GM21723 (cell line): ENCODE results near the gene PDE11A.
A peak's percentile ranks its signal among the peaks of the same experiment; 100 is the strongest.
"Not testable (repeated sequence)": the region's sequence is repeated elsewhere in the genome, so short reads cannot be mapped to it uniquely, and the experiment has no call there.

Experiments
- ATAC-seq: cut with Tn5 transposase; IDR thresholded peaks from one replicate; pipeline ENCODE4 v1.9.1; 2021; ENCODE audit warnings: mild to moderate bottlenecking, moderate library complexity; ENCODE audit not compliant: unreplicated experiment

PDE11A gene

DNA sequence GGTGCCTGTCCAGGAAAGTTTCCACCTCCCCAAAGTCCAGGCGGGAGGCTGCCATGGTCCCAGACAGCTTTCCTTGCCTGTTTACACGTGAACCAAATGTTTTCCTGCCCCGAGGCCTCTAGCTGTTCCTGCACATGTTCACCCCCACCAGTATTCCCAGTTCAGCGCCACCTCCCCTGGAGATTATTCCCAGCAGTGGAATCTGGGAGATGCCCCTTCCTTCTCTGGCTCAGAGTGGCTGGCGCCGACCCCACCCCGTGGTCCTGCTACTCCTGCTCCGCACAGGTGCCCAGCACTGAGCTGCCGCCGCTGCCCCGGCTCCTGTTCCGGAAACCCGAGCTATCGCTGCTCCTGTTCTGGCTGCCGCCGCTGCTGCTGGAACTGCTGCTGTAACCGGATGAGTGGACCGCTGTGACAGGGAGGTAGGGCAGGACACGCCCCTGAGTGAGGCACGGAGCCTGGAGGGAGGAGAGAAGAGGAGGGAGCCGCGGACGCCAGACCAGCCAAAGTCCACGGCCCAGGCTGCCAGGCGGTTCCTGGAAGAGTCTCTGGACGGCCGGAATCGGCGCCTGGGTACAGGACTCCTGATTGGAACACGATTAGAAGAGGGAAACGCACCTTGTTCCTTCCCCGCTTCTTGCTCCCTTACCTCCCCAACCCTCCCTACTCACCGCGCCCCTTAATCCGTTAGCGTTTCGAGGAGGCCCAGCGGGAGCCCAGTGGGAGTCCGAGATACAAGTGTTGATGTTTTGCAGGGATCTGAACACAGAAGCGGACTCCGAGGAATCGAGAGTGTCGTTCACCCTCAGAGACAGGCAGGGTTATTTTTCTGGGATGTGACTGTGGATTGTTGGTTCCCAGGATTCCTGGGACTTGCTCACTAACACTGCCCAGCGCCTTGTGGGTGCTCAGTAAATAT lies at the start of gene PDE11A:
TSS of gene PDE11A (minus strand) at position 395 of the 919 bp plus-strand sequence. CDS start at position 55, 340 bp downstream.
- peak; percentile 86 for ATAC-seq

- no peak for ATAC-seq
These were observed 46.8 kb upstream of the PDE11A start for GRCh38 chr2:178119179-178119922.

DNA sequence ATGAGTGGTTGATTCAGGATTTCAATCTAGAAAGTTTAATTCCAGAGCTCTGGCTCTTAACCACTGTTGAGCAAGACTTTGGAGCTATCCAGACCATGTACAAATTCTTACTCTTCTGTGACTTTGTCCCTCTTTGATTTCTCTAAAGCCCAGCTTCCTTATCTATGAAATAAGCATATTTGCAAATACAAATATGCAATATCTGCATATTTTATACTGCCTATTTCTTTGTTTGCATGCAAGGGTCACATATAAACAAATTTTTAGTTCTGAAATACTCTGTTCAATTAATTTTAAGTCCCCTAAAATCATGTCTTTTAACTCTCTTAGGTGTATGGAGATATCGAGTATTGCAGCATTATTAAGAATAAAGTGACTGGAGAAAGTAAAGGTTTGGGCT lies 45.1 kb upstream of the PDE11A start:
- no peak for ATAC-seq

DNA sequence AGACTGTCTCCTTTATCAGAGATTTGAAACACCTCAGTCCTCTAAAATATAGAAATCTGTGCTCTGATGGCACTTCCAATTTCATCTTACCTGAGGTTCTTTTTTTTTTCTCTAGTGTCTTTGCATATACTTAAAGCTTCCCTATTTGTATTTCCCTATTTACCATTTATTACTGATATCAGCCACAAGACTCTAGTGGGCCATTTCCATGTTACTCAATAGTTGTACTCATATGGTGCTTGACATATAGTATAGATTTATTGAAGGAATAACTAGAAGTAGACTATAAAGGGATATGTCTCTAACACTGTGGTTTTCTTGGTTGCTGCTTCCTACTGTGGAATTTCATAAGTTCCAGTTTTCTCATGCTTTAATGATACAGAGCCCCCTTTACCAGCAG lies 42.7 kb upstream of the PDE11A start:
- no peak for ATAC-seq

DNA sequence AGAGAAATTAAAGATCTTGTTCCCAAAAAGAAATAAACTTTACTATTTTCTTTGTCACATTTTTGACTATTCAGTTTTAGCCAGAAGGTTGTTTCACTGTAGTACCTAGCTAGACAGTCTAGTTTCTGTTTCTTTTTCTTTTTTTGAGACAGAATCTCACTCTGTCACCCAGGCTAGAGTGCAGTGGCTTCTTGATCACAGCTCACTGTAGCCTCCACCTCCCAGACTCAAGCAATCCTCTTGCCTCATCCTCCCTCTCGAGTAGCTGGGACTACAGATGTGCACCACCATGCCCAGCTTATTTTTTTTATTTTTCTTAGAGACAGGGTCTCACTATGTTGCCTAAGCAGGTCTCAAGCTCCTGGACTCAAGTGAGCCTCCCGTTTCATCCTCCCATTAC lies 41.9 kb upstream of the PDE11A start:
- peak; percentile 61 for ATAC-seq

DNA sequence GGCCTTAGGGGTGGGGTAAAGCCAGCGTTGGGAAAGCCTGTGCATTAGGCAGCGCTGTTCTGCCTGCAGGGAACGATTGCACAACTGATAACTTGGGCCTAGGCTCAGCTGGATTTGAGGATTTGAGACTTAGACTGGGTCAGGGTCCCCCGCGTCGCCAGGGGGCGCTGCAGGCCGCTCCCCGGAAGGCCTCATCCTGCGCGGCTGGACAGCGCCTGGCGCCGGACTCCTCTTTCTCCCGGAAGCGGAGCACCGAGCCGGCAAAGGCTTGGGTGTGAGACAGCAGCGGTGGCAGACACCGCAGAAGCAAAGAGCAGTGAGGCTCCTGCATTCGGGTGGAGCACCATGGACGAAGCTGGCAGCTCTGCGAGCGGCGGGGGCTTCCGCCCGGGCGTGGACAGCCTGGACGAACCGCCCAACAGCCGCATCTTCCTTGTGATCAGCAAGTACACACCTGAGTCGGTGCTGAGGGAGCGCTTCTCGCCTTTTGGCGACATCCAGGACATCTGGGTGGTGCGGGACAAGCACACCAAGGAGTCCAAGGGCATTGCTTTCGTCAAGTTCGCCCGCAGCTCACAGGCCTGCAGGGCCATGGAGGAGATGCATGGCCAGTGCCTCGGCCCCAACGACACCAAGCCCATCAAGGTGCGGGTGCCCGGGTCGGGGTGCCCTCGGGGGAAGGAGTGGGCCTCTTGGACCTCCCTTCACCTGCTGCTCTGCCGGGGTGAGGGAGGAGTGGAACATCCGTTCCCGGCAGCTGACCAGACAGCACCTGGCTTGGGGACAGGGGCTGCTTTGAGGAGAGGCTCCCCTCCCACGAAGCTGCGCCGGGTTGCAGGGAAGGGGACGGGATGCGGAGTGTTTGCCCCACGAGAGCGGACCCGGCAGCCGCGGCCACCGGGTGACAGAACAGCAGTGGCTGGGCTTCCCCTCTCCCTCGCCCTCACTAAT lies 39.9 kb upstream of the PDE11A start, which contains the start of gene RBM45:
TSS of gene RBM45 (plus strand) at position 236 of the 951 bp plus-strand sequence. CDS start at position 346, 110 bp downstream.
- peak; percentile 87 for ATAC-seq

- ATAC-seq, result no peak
These were observed 39.2 kb upstream of the PDE11A start for GRCh38 chr2:178111743-178112142.

DNA sequence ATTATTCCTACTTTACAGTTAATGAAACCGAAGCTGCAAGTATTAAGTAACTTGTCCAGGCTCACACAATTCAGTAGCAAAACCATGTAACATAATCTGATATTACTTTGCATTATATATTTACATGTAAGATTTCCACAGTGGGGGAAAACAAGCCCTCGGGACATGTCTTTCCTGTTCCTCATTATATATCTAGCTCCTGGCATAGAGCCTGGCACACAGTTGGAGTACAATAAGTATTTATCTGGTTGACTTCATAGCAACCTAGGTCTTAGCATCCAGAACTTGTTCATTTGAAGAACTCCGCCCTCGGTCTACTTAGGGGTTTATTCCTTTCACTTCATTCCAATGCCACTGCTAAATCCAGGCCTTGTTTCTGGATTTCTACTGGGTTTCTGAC lies 38.1 kb upstream of the PDE11A start:
- no peak for ATAC-seq

DNA sequence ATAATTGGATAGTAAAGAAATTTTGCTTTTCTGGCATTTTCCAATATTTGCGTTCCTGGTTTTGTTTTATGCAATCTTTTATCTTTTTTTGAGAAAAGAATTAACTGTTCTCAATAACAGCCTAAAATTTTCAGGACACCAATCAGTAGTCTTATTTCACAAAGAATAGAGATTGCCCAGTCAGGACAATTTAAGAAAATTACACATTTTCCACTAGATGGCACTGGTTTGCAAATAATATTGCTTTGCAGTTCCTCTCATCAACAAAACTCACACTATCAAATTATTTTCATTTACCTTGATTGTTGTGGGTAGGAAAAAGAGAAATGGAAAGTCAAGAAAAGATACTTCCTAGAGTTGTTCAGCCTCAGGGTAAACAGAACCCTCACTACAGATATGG lies 37.2 kb upstream of the PDE11A start:
- ATAC-seq, result no peak

GRCh38 chr2:178108176-178108575 lies 35.6 kb upstream of the PDE11A start:
- no peak for ATAC-seq

GRCh38 chr2:178106053-178106452 lies 33.5 kb upstream of the PDE11A start:
- no peak for ATAC-seq

GRCh38 chr2:178105566-178105965 lies 33.0 kb upstream of the PDE11A start:
- no peak for ATAC-seq

DNA sequence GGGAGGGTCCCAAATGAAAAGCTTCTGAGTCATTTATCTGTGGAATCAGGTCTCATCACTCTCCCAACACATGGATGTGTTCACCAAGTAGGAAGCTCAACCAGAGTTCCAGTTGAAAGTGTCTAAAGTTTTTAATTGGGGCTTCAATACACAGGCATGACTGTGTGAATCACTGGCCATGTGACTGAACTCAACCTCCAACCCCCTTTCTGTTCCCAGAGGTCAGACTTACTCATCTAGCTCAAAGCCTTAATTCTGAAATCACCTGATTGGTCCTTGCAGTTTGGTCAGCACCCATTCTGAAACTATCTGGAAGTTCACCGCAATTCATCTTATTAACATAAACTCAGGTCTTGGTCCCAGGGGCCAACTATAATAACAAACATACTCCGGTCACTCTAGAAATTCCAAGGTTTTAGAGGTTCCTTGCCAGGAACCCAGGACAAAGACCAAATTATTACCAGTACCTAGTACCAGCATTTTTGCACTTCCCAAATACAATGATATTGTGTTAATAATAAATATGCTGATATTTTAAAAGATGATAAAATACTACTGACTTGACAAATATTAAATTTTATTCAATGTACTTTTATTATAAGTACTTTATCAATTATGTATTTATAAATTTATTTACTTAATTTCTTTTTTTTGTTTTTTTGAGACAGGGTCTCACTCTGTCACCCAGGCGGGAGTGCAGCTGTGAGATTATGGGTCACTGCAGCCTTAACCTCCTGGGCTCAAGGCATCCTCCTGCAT lies 28.9 kb upstream of the PDE11A start:
- no peak for ATAC-seq

GRCh38 chr2:178093471-178093870 lies 20.9 kb upstream of the PDE11A start:
- ATAC-seq, result no peak

DNA sequence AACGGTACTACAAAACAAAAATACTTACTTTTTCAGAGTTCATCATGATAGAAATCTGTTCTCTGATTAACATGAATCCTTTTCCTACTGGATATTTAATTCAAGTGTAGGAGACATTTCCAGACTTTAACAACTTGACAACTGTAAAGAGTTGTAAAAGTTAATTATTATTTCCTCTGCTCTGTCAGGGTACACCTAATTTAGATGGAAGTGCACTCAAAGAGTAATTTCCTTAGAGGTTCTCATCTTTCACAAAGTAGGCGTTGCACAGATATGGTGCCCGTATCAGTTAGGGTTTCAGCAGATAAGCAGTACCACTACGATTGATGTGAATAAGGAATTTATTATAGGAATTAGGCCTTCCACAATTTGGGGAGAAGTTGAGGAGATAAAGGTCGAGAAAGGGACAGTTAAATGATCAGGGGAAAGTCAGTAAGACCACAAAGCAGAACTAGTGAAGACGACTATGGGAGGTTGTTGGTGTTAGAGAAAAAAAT lies 16.2 kb upstream of the PDE11A start:
- ATAC-seq, result no peak

GRCh38 chr2:178084273-178084672 lies 11.7 kb upstream of the PDE11A start:
- ATAC-seq, result no peak

- no peak for ATAC-seq
These were observed 9.9 kb upstream of the PDE11A start for GRCh38 chr2:178082408-178083045.

- ATAC-seq, result not testable (repeated sequence)
These were observed 6.7 kb upstream of the PDE11A start for GRCh38 chr2:178079279-178079678.

- no peak for ATAC-seq
These were observed 3.6 kb upstream of the PDE11A start for GRCh38 chr2:178076130-178076529.
